Measurements from ENCODE around the gene ASB13. TPM values are rescaled to one million over a fixed set of nuclear protein-coding genes. Genes with fewer than 3 reads are reported as not detected.

ASB13 gene
- total RNA-seq, 1 experiment from 2014 or later, result 18.4 TPM

DNA sequence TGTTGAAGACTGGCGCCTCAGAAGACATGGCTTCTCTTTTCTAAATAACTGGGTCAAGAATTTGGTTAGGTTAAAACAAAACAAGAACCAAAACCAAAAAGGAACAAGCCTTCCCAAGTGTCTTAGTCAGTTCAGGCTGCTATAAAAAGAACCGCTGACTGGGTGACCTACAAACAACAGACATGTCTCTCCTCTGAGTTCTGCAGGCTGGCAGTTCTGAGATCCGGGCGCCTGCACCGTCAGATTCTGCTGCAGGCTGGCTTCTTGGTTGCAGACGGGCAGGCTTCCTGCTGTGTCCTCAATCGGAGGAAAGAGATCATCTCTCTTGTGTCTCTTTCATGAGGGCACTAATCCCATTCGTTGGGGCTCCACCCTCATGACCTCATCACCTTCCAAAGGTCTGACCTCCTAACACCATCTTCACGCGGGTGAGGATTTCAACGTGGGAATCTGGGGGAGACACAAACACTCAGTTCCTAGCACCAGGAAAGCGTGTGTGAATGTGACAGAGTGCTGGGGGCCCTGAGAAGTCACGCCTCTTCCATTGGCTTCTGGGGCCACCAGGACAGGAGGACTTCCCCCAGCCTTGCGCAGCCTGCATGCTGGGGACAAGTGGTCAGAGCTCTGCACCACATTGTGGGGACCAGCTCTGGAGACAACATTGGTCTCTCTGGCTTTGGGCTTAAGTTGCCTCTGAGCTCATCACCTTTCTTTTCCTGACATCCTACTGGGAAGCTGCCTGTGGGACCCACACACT is 63.1 kb downstream of the ASB13 start:
- Histone ChIP-seq H3K27me3 (ENCODE audit: control insufficient read depth, insufficient read depth, low read length) (no peaks in the 10 kb centered on the region), H3K9me3 (ENCODE audit: control insufficient read depth, insufficient read depth, low read depth, low read length) (no peaks in the 10 kb centered on the region), H3K36me3 (ENCODE audit: control insufficient read depth, insufficient read depth, low read length) (no peaks in the 10 kb centered on the region), H3K4me3 (ENCODE audit: low read depth in 2 of 2, low read length in 2 of 2) (no peak overlapping the region), H3K27ac (ENCODE audit: low read length) (no peak overlapping the region), H3K4me1 (ENCODE audit: control insufficient read depth, insufficient read depth, low read length) (no peaks in the 10 kb centered on the region)
- ATAC-seq, result no peak
- ChIA-PET CTCF (no interaction called here), POLR2A (no interaction called here)
- intact Hi-C loops (cut with micrococcal nuclease; ENCODE audit: unreplicated experiment) (no loop called here), in situ Hi-C loops (cut with HindIII; ENCODE audit: low pct_unique_long_range_greater_than_20kb, low sequenced_read_pairs) (no loop called here)
- no peak for DNase-seq (ENCODE audit: low read depth, low spot score)
- TF ChIP-seq POLR2AphosphoS5 (IDR thresholded peaks at IDR 0.05; ENCODE audit: low read depth, low read length) (no peak), TCF7L2 (IDR thresholded peaks at IDR 0.05; ENCODE audit: low read depth, low read length) (no peak), SIN3A (IDR thresholded peaks at IDR 0.05; ENCODE audit: borderline replicate concordance, insufficient read depth, low read depth, low read length) (no peak)
- TF ChIP-seq, protein P1, sequence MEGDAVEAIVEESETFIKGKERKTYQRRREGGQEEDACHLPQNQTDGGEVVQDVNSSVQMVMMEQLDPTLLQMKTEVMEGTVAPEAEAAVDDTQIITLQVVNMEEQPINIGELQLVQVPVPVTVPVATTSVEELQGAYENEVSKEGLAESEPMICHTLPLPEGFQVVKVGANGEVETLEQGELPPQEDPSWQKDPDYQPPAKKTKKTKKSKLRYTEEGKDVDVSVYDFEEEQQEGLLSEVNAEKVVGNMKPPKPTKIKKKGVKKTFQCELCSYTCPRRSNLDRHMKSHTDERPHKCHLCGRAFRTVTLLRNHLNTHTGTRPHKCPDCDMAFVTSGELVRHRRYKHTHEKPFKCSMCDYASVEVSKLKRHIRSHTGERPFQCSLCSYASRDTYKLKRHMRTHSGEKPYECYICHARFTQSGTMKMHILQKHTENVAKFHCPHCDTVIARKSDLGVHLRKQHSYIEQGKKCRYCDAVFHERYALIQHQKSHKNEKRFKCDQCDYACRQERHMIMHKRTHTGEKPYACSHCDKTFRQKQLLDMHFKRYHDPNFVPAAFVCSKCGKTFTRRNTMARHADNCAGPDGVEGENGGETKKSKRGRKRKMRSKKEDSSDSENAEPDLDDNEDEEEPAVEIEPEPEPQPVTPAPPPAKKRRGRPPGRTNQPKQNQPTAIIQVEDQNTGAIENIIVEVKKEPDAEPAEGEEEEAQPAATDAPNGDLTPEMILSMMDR (IDR thresholded peaks at IDR 0.05), result no peak
- no TSS peak for BruUV-seq (replicated peaks)

DNA sequence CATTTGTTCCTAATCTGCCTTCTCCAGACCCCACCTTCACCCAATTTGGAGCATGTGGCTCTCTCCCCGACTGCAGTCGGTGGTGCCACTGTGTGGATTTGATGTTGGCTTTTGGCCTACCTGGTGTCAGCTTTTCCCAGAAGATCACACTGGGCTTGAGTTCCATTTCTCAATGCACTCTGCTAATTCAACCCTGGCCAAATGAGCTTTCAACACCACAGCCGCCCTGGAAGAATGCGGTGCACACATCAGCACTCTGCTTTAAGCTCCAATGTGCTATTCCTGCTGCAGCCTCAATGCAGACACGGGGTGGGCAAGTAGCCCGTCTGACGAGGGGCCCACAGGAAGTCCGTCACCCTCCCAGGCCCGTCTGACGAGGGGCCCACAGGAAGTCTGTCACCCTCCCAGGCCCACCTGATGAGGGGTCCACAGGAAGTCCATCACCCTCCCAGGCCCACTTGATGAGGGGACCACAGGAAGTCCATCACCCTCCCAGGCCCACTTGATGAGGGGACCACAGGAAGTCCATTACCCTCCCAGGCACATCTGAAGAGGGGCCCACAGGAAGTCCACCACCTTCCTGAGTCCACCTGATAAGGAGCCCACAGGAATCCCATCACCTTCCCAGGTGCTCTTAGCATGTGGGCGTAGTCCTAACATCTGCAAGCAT is 64.4 kb downstream of the ASB13 start:
- BruUV-seq (replicated peaks), result no TSS peak
- ATAC-seq (no peak), DNase-seq (ENCODE audit: low read depth, low spot score) (no peak)
- Histone ChIP-seq H3K36me3 (ENCODE audit: control insufficient read depth, insufficient read depth, low read length) (no peaks in the 10 kb centered on the region), H3K4me1 (ENCODE audit: control insufficient read depth, insufficient read depth, low read length) (no peaks in the 10 kb centered on the region), H3K9me3 (ENCODE audit: control insufficient read depth, insufficient read depth, low read depth, low read length) (no peaks in the 10 kb centered on the region), H3K27ac (ENCODE audit: low read length) (no peak overlapping the region), H3K27me3 (ENCODE audit: control insufficient read depth, insufficient read depth, low read length) (no peaks in the 10 kb centered on the region), H3K4me3 (ENCODE audit: low read depth in 2 of 2, low read length in 2 of 2) (no peak overlapping the region)
- in situ Hi-C loops (cut with HindIII; ENCODE audit: low pct_unique_long_range_greater_than_20kb, low sequenced_read_pairs), result no loop called here
- POLR2A ChIA-PET, result no interaction called here
- TF ChIP-seq TCF7L2 (IDR thresholded peaks at IDR 0.05; ENCODE audit: low read depth, low read length) (no peak), SIN3A (IDR thresholded peaks at IDR 0.05; ENCODE audit: borderline replicate concordance, insufficient read depth, low read depth, low read length) (no peak), POLR2AphosphoS5 (IDR thresholded peaks at IDR 0.05; ENCODE audit: low read depth, low read length) (no peak)
- TF ChIP-seq, protein P1 (IDR thresholded peaks at IDR 0.05), result no peak
- TF ChIP-seq, protein P2, sequence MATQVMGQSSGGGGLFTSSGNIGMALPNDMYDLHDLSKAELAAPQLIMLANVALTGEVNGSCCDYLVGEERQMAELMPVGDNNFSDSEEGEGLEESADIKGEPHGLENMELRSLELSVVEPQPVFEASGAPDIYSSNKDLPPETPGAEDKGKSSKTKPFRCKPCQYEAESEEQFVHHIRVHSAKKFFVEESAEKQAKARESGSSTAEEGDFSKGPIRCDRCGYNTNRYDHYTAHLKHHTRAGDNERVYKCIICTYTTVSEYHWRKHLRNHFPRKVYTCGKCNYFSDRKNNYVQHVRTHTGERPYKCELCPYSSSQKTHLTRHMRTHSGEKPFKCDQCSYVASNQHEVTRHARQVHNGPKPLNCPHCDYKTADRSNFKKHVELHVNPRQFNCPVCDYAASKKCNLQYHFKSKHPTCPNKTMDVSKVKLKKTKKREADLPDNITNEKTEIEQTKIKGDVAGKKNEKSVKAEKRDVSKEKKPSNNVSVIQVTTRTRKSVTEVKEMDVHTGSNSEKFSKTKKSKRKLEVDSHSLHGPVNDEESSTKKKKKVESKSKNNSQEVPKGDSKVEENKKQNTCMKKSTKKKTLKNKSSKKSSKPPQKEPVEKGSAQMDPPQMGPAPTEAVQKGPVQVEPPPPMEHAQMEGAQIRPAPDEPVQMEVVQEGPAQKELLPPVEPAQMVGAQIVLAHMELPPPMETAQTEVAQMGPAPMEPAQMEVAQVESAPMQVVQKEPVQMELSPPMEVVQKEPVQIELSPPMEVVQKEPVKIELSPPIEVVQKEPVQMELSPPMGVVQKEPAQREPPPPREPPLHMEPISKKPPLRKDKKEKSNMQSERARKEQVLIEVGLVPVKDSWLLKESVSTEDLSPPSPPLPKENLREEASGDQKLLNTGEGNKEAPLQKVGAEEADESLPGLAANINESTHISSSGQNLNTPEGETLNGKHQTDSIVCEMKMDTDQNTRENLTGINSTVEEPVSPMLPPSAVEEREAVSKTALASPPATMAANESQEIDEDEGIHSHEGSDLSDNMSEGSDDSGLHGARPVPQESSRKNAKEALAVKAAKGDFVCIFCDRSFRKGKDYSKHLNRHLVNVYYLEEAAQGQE (IDR thresholded peaks at IDR 0.05; ENCODE audit: insufficient read depth in 1 of 2, low read depth in 2 of 2, low read length in 1 of 2), result no peak
- CTCF ChIA-PET, result no interaction called here
- intact Hi-C loops (cut with micrococcal nuclease; ENCODE audit: unreplicated experiment), result no loop called here
